HepG2 (cell line): ENCODE measurements around the gene MSMB. TPM values are rescaled to one million over a fixed set of nuclear protein-coding genes. Genes with fewer than 3 reads are reported as not detected.
A peak's percentile ranks its signal among the peaks of the same experiment; 100 is the strongest.

ENCODE experiments used
- BCL3 ChIP-seq: sonication (generic); formaldehyde crosslinking; IDR thresholded peaks from 2 replicates; pipeline ENCODE4 v1.5.1; 2020; ENCODE audit warnings: mild to moderate bottlenecking, missing genetic modification reagents, moderate library complexity
- BRD4 ChIP-seq: sonication (generic); formaldehyde crosslinking; IDR thresholded peaks from 2 replicates; pipeline ENCODE4 v1.4.0; 2020; ENCODE audit warnings: missing genetic modification reagents
- CAMTA2 ChIP-seq: sonication (generic); formaldehyde crosslinking; IDR thresholded peaks from 2 replicates; pipeline ENCODE4 v1.4.0; 2020; ENCODE audit warnings: mild to moderate bottlenecking, missing genetic modification reagents, borderline replicate concordance
- GTF2F1 ChIP-seq: fragments of 150-350 bp; IDR thresholded peaks from 2 replicates; pipeline ENCODE4 v1.6.1; 2014; ENCODE audit warnings: low read length
- HDAC6 ChIP-seq: fragments of 200-600 bp; sonication (generic); IDR thresholded peaks from 2 replicates; pipeline ENCODE4 v1.7.0; 2017; ENCODE audit warnings: mild to moderate bottlenecking, antibody characterized with exemption, low read length, low read depth
- MXI1 ChIP-seq: IDR thresholded peaks from 3 replicates; pipeline ENCODE4 v1.6.1; 2012; ENCODE audit warnings: low read depth, low read length, inconsistent platforms, borderline replicate concordance
- PAX8 ChIP-seq: sonication (generic); formaldehyde crosslinking; IDR thresholded peaks from 2 replicates; pipeline ENCODE4 v1.8.0; 2022; ENCODE audit warnings: mild to moderate bottlenecking, missing genetic modification reagents, borderline replicate concordance
- RFX3 ChIP-seq: IDR thresholded peaks from 2 replicates; pipeline ENCODE4 v1.6.1; 2016; ENCODE audit warnings: missing biosample characterization, missing genetic modification reagents
- SNAPC2 ChIP-seq: sonication (generic); formaldehyde crosslinking; IDR thresholded peaks from 2 replicates; pipeline ENCODE4 v1.8.1; 2022; ENCODE audit warnings: mild to moderate bottlenecking, missing genetic modification reagents
- SRF ChIP-seq: IDR thresholded peaks from 2 replicates; pipeline ENCODE4 v1.6.1; 2011; ENCODE audit warnings: mild to moderate bottlenecking, low read depth, low read length, moderate library complexity
- TCF7 ChIP-seq: sonication (generic); IDR thresholded peaks from 2 replicates; pipeline ENCODE4 v1.6.1; 2016; ENCODE audit warnings: antibody characterized with exemption, low read depth
- TP53 ChIP-seq: sonication (generic); formaldehyde crosslinking; conservative IDR thresholded peaks from 2 replicates; pipeline ENCODE4 v1.4.0; 2020; ENCODE audit warnings: missing genetic modification reagents
- TSC22D2 ChIP-seq: sonication (generic); formaldehyde crosslinking; IDR thresholded peaks from 2 replicates; pipeline ENCODE4 v1.5.1; 2020; ENCODE audit warnings: missing genetic modification reagents, mild to moderate bottlenecking, borderline replicate concordance
- ZBTB3 ChIP-seq: sonication (generic); formaldehyde crosslinking; IDR thresholded peaks from 2 replicates; pipeline ENCODE4 v1.4.0; 2020; ENCODE audit warnings: low read depth, mild to moderate bottlenecking, moderate library complexity, missing genetic modification reagents, borderline replicate concordance
- ZBTB44 ChIP-seq: sonication (generic); formaldehyde crosslinking; IDR thresholded peaks from 2 replicates; pipeline ENCODE4 v1.4.0; 2020; ENCODE audit warnings: missing genetic modification reagents
- ZNF121 ChIP-seq: sonication (generic); formaldehyde crosslinking; IDR thresholded peaks from 2 replicates; pipeline ENCODE4 v1.5.0; 2020; ENCODE audit warnings: mild to moderate bottlenecking, missing genetic modification reagents
- ZNF30 ChIP-seq: sonication (generic); formaldehyde crosslinking; IDR thresholded peaks from 2 replicates; pipeline ENCODE4 v1.5.0; 2020; ENCODE audit warnings: mild to moderate bottlenecking, missing genetic modification reagents
- ZNF326 ChIP-seq: sonication (generic); formaldehyde crosslinking; IDR thresholded peaks from 2 replicates; pipeline ENCODE4 v1.4.0; 2020; ENCODE audit warnings: missing genetic modification reagents, borderline replicate concordance
- ZNF335 ChIP-seq: sonication (generic); formaldehyde crosslinking; IDR thresholded peaks from 2 replicates; pipeline ENCODE4 v1.4.0; 2020; ENCODE audit warnings: missing genetic modification reagents
- ZNF503 ChIP-seq: sonication (generic); formaldehyde crosslinking; IDR thresholded peaks from 2 replicates; pipeline ENCODE4 v1.4.0; 2020; ENCODE audit warnings: missing genetic modification reagents
- ZNF761 ChIP-seq: sonication (generic); formaldehyde crosslinking; conservative IDR thresholded peaks from 2 replicates; pipeline ENCODE4 v1.4.0; 2020; ENCODE audit warnings: mild to moderate bottlenecking, missing genetic modification reagents
- ZNF766 ChIP-seq: sonication (generic); formaldehyde crosslinking; IDR thresholded peaks from 2 replicates; pipeline ENCODE4 v1.5.0; 2020; ENCODE audit warnings: missing genetic modification reagents, borderline replicate concordance
- polyA plus RNA-seq, 8 experiments: library from polyadenylated mRNA; depleted of rRNA in 3 of 8; stranded (reverse) in 7 of 8; unstranded in 1 of 8; fragments of >200 nt; fragmentation: Illumina TruSeq in 4 of 8; extraction: Trizol in 4 of 8; gene quantifications; 2 replicates each; pipeline versions ENCODE4 v1.2.1 to v1.2.3, GENCODE V29; 2011 to 2016; ENCODE audit warnings: low read depth in 4 of 8, missing spikeins in 1 of 8, mixed read lengths in 1 of 8; ENCODE audit not compliant: insufficient read depth in 1 of 8
- total RNA-seq, 5 experiments: library from RNA; depleted of rRNA; stranded (reverse); fragments of >200 nt; fragmentation: Illumina TruSeq; extraction: Trizol; gene quantifications; 2 replicates each; pipeline ENCODE4 v1.2.3, GENCODE V29; 2016; ENCODE audit warnings: low read depth in 1 of 5
- TF ChIP-seq, protein P1 (sequence below): sonication (generic); formaldehyde crosslinking; conservative IDR thresholded peaks from 2 replicates; pipeline ENCODE4 v1.4.0; 2020; ENCODE audit warnings: missing genetic modification reagents

MSMB gene
- total and polyA plus RNA-seq, 2 of the 13 experiments (the other 11 are each of a cell fraction or from before 2014, with no cell fraction given): 0.84 TPM; not detected in 1

- 0 out of 2 replicates have a peak, but pooled peaks have one; percentile 43 for TF ChIP-seq ZNF503 (CRISPR knock-in tag)
- TF ChIP-seq, protein P1, sequence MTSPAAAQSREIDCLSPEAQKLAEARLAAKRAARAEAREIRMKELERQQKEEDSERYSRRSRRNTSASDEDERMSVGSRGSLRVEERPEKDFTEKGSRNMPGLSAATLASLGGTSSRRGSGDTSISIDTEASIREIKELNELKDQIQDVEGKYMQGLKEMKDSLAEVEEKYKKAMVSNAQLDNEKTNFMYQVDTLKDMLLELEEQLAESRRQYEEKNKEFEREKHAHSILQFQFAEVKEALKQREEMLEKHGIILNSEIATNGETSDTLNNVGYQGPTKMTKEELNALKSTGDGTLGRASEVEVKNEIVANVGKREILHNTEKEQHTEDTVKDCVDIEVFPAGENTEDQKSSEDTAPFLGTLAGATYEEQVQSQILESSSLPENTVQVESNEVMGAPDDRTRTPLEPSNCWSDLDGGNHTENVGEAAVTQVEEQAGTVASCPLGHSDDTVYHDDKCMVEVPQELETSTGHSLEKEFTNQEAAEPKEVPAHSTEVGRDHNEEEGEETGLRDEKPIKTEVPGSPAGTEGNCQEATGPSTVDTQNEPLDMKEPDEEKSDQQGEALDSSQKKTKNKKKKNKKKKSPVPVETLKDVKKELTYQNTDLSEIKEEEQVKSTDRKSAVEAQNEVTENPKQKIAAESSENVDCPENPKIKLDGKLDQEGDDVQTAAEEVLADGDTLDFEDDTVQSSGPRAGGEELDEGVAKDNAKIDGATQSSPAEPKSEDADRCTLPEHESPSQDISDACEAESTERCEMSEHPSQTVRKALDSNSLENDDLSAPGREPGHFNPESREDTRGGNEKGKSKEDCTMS (CRISPR knock-in tag): no peak
- TF ChIP-seq BCL3 (CRISPR knock-in tag): peak; percentile 51; the same call in 1 of the 2 replicates
- TF ChIP-seq ZBTB44 (CRISPR knock-in tag): 0 out of 2 replicates have a peak, but pooled peaks have one; percentile 37
- TF ChIP-seq GTF2F1: no peak
- TF ChIP-seq ZNF761 (CRISPR knock-in tag): no peak
- TF ChIP-seq ZNF30 (CRISPR knock-in tag): no peak
- peak; percentile 84 for TF ChIP-seq ZNF766 (CRISPR knock-in tag)
- no peak for TF ChIP-seq ZNF121 (CRISPR knock-in tag)
- TF ChIP-seq TCF7: no peak
- TF ChIP-seq BRD4 (CRISPR knock-in tag): no peak; the same call in none of the 2 replicates
- no peak for TF ChIP-seq SNAPC2 (CRISPR knock-in tag)
- TF ChIP-seq HDAC6: no peak
- TF ChIP-seq MXI1: peak; percentile 94
- TF ChIP-seq RFX3 (CRISPR knock-in tag): no peak
- no peak for TF ChIP-seq SRF
- no peak for TF ChIP-seq ZBTB3 (CRISPR knock-in tag)
- no peak for TF ChIP-seq PAX8 (CRISPR knock-in tag)
- 0 out of 2 replicates have a peak, but pooled peaks have one; percentile 52 for TF ChIP-seq TP53 (CRISPR knock-in tag)
- TF ChIP-seq TSC22D2 (CRISPR knock-in tag): no peak
- no peak for TF ChIP-seq ZNF326 (CRISPR knock-in tag)
- TF ChIP-seq ZNF335: peak; percentile 36; the same call in 1 of the 2 replicates
- no peak for TF ChIP-seq CAMTA2 (CRISPR knock-in tag)
These were observed 15.8 kb downstream of the MSMB start, which contains the start of gene NCOA4 (continued) for GRCh38 chr10:46030091-46030937.
